Esophagus muscularis mucosa (tissue), 4 donors: ENCODE measurements around the gene PKN2. TPM values are rescaled to one million over a fixed set of nuclear protein-coding genes. Genes with fewer than 3 reads are reported as not detected.

ENCODE experiments used
- DNase-seq: peaks from one replicate; pipeline ENCODE4 v3.0.0-alpha.2; 2017; ENCODE audit errors: extremely low spot score
- H3K27ac ChIP-seq, 4 donors: fragments of 200-600 bp; sonication (generic); replicated peaks in 1 of 4; 1 replicate in 3 of 4; 2 replicates in 1 of 4; pipeline ENCODE4 v1.5.1; 2016 to 2019; ENCODE audit warnings: mild to moderate bottlenecking in 1 of 4
- H3K27me3 ChIP-seq, 4 donors: fragments of 200-600 bp; sonication (generic); one replicate each; pipeline versions ENCODE4 v1.5.1 to v1.6.0; 2016 to 2019
- H3K36me3 ChIP-seq, 4 donors: fragments of 200-600 bp; sonication (generic); one replicate each; pipeline ENCODE4 v1.5.1; 2016 to 2019
- H3K4me1 ChIP-seq, 4 donors: fragments of 200-600 bp; sonication (generic); one replicate each; pipeline ENCODE4 v1.5.1; 2016 to 2019
- H3K4me3 ChIP-seq, 4 donors: fragments of 200-600 bp; sonication (generic); 1 replicate in 2 of 4; 2 replicates in 2 of 4; pipeline ENCODE4 v1.5.1; 2016 to 2019; ENCODE audit warnings: mild to moderate bottlenecking in 4 of 4, moderate library complexity in 1 of 4
- H3K9me3 ChIP-seq, 4 donors: fragments of 200-600 bp; sonication (generic); 1 replicate in 3 of 4; 2 replicates in 1 of 4; pipeline ENCODE4 v1.5.1; 2016 to 2019
- EP300 ChIP-seq: sonication (generic); formaldehyde crosslinking; IDR thresholded peaks from one replicate; pipeline ENCODE4 v1.6.1; 2017; ENCODE audit warnings: antibody characterized with exemption
- POLR2A ChIP-seq: fragments of 450-650 bp; IDR thresholded peaks from one replicate; pipeline ENCODE4 v1.6.1; 2017; ENCODE audit warnings: antibody characterized with exemption, moderate library complexity, mild to moderate bottlenecking, low read depth
- POLR2AphosphoS5 ChIP-seq, 2 donors: sonication (generic); formaldehyde crosslinking; IDR thresholded peaks; one replicate each; pipeline ENCODE4 v1.6.1; 2017; ENCODE audit warnings: antibody characterized with exemption in 2 of 2
- WGBS: methylation state at CpG from one replicate; pipeline ENCODE4 v1.1.5; 2018; 5-methylcytosine and 5-hydroxymethylcytosine counted together
- intact Hi-C: fragments of 100-400 bp; cut with DNase I; formaldehyde crosslinking; loops from one replicate; pipeline ENCODE4 v1.15.1; 2023
- total RNA-seq, 4 donors: library from RNA; depleted of rRNA; stranded (reverse); fragments of >200 nt; gene quantifications; one replicate each; pipeline versions ENCODE4 v1.1.0 to v1.2.1, GENCODE V29; 2016
- TF ChIP-seq, protein P1 (sequence below), 3 experiments: fragments of 200-600 bp in 2 of 3; fragments of 450-650 bp in 1 of 3; sonication (generic) in 2 of 3; IDR thresholded peaks; one replicate each; pipeline ENCODE4 v1.5.1; 2017 to 2019; ENCODE audit warnings: antibody characterized with exemption in 3 of 3, mild to moderate bottlenecking in 2 of 3, moderate library complexity in 1 of 3

Gene PKN2
- total RNA-seq, 4 donors from 2014 or later: 27.2 to 39.9 (median 34.3) TPM

DNA sequence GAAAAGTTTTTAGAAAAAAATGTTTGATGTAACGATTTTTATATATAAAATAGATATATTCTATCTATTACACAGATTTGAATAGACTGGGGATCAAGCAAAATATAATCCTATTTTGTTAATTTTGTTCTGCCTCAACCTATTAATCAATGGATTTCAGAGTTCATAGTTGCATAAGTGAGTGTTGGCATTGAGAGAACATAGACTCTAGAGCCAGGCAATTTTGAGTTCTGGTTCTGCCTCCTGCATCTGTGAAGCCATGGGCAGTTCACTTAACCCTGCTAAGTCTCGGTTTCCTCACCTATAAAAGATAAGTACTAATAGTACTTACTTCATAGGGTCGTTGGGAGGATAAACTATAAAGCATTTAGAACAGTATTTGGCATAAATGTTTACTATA, 13.6 kb upstream of the PKN2 start:
- H3K4me1 ChIP-seq: no peaks in the 10 kb centered on the region
- H3K27ac ChIP-seq: no peak overlapping the region
- 76% methylated on average over 3 of the region's 3 CpGs for WGBS
- intact Hi-C loops: no loop called here
- peaks cover 0 to 4% (median 0%) of the 10 kb centered on the region in 4 donors for H3K27me3 ChIP-seq
- no peak for DNase-seq
- no peak overlapping the region for H3K4me3 ChIP-seq
- no peaks in the 10 kb centered on the region for H3K36me3 ChIP-seq
- H3K9me3 ChIP-seq: no peaks in the 10 kb centered on the region
- TF ChIP-seq, protein P1, sequence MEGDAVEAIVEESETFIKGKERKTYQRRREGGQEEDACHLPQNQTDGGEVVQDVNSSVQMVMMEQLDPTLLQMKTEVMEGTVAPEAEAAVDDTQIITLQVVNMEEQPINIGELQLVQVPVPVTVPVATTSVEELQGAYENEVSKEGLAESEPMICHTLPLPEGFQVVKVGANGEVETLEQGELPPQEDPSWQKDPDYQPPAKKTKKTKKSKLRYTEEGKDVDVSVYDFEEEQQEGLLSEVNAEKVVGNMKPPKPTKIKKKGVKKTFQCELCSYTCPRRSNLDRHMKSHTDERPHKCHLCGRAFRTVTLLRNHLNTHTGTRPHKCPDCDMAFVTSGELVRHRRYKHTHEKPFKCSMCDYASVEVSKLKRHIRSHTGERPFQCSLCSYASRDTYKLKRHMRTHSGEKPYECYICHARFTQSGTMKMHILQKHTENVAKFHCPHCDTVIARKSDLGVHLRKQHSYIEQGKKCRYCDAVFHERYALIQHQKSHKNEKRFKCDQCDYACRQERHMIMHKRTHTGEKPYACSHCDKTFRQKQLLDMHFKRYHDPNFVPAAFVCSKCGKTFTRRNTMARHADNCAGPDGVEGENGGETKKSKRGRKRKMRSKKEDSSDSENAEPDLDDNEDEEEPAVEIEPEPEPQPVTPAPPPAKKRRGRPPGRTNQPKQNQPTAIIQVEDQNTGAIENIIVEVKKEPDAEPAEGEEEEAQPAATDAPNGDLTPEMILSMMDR (IDR thresholded peaks at IDR 0.05): no peak
- TF ChIP-seq POLR2A (no peak), EP300 (no peak), POLR2AphosphoS5 (IDR thresholded peaks at IDR 0.05) (no peak)

DNA sequence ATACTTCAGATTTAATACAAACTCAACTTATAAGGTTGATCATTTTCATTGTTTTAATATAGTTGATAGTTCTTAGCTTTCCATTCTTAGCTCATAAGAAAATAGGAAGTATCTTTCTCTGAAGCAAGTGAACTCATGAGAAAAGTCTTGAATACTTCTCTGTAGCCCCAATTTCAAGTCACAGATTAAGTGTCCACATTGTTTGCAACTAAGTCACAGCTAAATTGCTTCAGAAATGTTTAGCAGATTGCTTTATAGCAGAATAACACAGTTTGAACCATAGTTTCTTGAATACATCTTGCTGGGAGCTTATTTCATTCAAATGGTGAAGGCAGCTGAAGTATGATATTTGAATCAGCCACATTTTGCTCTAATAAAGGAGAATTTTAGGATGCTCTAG, 10.6 kb upstream of the PKN2 start:
- TF ChIP-seq EP300: no peak
- TF ChIP-seq, protein P1 (IDR thresholded peaks at IDR 0.05): no peak
- TF ChIP-seq POLR2A: no peak
- TF ChIP-seq POLR2AphosphoS5 (IDR thresholded peaks at IDR 0.05): no peak
- no peaks in the 10 kb centered on the region for H3K4me1 ChIP-seq
- no peak for DNase-seq
- H3K27me3 ChIP-seq: no peaks in the 10 kb centered on the region
- no peaks in the 10 kb centered on the region for H3K36me3 ChIP-seq
- H3K9me3 ChIP-seq: no peaks in the 10 kb centered on the region
- H3K27ac ChIP-seq: no peak overlapping the region
- H3K4me3 ChIP-seq: no peak overlapping the region
- intact Hi-C loops: no loop called here

DNA sequence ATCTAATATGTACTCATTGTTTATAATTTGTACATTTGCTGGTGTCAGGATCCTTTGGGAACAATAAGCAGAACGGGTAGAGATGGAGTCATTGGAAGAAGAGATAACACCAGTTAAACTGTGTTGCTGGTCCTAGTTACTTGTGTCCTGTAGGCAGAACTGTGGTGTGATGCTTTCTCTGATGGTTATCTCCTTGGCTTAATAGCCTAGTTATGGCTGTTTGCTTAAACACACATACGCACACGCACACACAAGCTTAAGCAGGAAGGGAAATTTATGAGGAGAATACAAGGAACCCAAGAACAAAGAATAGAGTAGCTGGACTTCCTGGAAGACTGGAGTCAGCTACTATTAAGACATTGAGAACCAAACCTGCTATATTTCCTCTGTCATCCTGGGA, 5.7 kb upstream of the PKN2 start:
- TF ChIP-seq POLR2AphosphoS5 (IDR thresholded peaks at IDR 0.05) (no peak), EP300 (no peak), POLR2A (no peak)
- TF ChIP-seq, protein P1 (IDR thresholded peaks at IDR 0.05): no peak
- Histone ChIP-seq H3K4me3 (no peak overlapping the region), H3K4me1 (peaks cover 9 to 12% (median 10%) of the 10 kb centered on the region in 4 donors), H3K9me3 (no peaks in the 10 kb centered on the region), H3K36me3 (no peaks in the 10 kb centered on the region), H3K27me3 (no peaks in the 10 kb centered on the region), H3K27ac (no peak overlapping the region)
- no peak for DNase-seq
- 85% methylated on average over 3 of the region's 3 CpGs for WGBS
- intact Hi-C loops: no loop called here

DNA sequence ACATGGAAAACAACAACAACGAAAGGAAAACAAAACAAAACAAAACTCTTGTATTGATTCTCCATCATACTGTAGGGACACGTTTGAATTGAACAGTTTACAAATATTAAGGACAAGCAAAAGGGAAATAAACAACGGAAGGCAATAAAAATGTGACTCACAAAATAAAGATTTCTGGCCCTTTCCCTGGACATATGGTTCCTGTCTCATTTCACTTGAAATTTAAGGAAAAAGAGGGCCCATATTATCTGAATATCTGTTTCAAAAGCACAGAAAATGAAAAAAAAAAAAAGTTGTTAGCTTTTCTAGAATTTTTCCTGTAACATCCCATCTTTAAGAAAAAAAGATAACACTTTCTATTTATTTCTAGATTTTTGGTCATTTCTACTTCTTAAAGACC, 3.6 kb upstream of the PKN2 start:
- Histone ChIP-seq H3K4me1 (peaks cover 13 to 15% (median 14%) of the 10 kb centered on the region in 4 donors), H3K9me3 (no peaks in the 10 kb centered on the region), H3K27me3 (no peaks in the 10 kb centered on the region), H3K36me3 (no peaks in the 10 kb centered on the region), H3K27ac (no peak overlapping the region), H3K4me3 (no peak overlapping the region)
- DNase-seq: no peak
- TF ChIP-seq, protein P1 (IDR thresholded peaks at IDR 0.05): no peak
- TF ChIP-seq POLR2A (no peak), EP300 (no peak), POLR2AphosphoS5 (IDR thresholded peaks at IDR 0.05) (no peak)
- 75% methylated on average over 3 of the region's 3 CpGs for whole genome bisulfite sequencing
- intact Hi-C loops: loop anchor here (10.0 kb wide), 1 partner anchor 204 kb away; no protein-coding TSS in a partner anchor
